Activated CD8-positive, alpha-beta T cell treated with anti-CD3 and anti-CD28 coated beads for 36 hours (primary cell): ENCODE data around the gene MBP. TPM values are rescaled to one million over a fixed set of nuclear protein-coding genes. Genes with fewer than 3 reads are reported as not detected.

Experiments used
- ATAC-seq: fragments of 200-7000 bp; cut with Tn5 transposase; one replicate; pipeline ENCODE4 v1.10.0; 2021; ENCODE audit warnings: mild to moderate bottlenecking, moderate library complexity
- CTCF ChIA-PET: fragments of 350-600 bp; sonication (Branson Sonifier 250); formaldehyde crosslinking; loops from one replicate; lab custom pipeline; 2021; ENCODE audit warnings: antibody characterized with exemption; lab: Charles Lee
- POLR2A ChIA-PET: fragments of 350-600 bp; sonication (Branson Sonifier 250); formaldehyde crosslinking; loops from one replicate; lab custom pipeline; 2021; ENCODE audit warnings: antibody characterized with exemption; lab: Charles Lee
- DNase-seq: peaks from one replicate; pipeline ENCODE4 v3.0.0-alpha.2; 2020
- H3K27ac Mint-ChIP-seq: one replicate; pipeline ENCODE4 v1.8.0; 2021; ENCODE audit warnings: mild to moderate bottlenecking, mixed read lengths
- H3K27me3 Mint-ChIP-seq: one replicate; pipeline ENCODE4 v1.8.0; 2021; ENCODE audit warnings: mixed read lengths
- H3K36me3 Mint-ChIP-seq: one replicate; pipeline ENCODE4 v1.8.0; 2021; ENCODE audit warnings: low read depth, mixed read lengths
- H3K4me1 Mint-ChIP-seq: one replicate; pipeline ENCODE4 v1.8.0; 2021; ENCODE audit warnings: low read depth, mixed read lengths
- H3K4me3 Mint-ChIP-seq: one replicate; pipeline ENCODE4 v1.8.0; 2021; ENCODE audit warnings: mild to moderate bottlenecking, moderate library complexity, mixed read lengths
- H3K9me3 Mint-ChIP-seq: one replicate; pipeline ENCODE4 v1.8.0; 2021; ENCODE audit warnings: mixed read lengths
- intact Hi-C: fragments of 100-400 bp; cut with micrococcal nuclease; formaldehyde crosslinking; loops from one replicate; pipeline ENCODE4 v1.10.0; 2022
- total RNA-seq, 2 experiments: library from RNA; stranded (reverse); gene quantifications; one replicate each; pipeline ENCODE4 v1.2.3, GENCODE V29; 2021
- TF ChIP-seq, protein P1 (sequence below): fragments of 200-600 bp; IDR thresholded peaks from one replicate; pipeline ENCODE4 v1.8.0; 2022; ENCODE audit warnings: antibody characterized with exemption, mild to moderate bottlenecking

The MBP gene
- total RNA-seq, 2 experiments from 2014 or later = 39.9 to 41.5 TPM

DNA sequence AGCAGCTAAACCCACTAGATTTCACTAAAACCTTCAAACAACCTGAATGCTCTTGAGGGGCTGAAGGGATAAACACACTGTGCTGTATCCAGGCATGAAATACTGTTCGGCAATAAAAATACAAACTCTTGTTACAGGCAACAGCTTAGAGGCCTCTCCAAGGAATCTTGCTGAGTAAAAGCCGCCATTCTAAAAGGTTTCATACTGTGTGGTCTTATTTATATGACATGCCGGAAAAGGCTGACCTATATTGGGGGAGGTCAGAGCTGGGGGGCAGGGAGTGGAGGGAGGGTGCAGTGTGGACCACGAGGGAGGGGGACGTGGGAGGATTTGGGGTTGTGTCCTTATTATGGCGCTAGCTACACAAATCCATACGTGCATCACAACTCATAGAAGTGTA, 136.2 kb downstream of the MBP start:
- intact Hi-C loops = loop anchor here (10.0 kb wide), 1 partner anchor 658 kb away; no protein-coding TSS in a partner anchor
- DNase-seq (no peak), ATAC-seq (no peak)
- ChIA-PET CTCF (interaction anchor here (0.7 to 4.0 kb wide), 4 partner anchors 13 to 194 kb away, joined by 3 to 30 read pairs (median 8); no protein-coding TSS in a partner anchor), POLR2A (interaction anchor here (1.9 kb wide), 1 partner anchor 11 kb away, joined by 4 read pairs; no protein-coding TSS in a partner anchor)
- TF ChIP-seq, protein P1, sequence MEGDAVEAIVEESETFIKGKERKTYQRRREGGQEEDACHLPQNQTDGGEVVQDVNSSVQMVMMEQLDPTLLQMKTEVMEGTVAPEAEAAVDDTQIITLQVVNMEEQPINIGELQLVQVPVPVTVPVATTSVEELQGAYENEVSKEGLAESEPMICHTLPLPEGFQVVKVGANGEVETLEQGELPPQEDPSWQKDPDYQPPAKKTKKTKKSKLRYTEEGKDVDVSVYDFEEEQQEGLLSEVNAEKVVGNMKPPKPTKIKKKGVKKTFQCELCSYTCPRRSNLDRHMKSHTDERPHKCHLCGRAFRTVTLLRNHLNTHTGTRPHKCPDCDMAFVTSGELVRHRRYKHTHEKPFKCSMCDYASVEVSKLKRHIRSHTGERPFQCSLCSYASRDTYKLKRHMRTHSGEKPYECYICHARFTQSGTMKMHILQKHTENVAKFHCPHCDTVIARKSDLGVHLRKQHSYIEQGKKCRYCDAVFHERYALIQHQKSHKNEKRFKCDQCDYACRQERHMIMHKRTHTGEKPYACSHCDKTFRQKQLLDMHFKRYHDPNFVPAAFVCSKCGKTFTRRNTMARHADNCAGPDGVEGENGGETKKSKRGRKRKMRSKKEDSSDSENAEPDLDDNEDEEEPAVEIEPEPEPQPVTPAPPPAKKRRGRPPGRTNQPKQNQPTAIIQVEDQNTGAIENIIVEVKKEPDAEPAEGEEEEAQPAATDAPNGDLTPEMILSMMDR = no peak
- Mint-ChIP-seq H3K36me3 (no peaks in the 10 kb centered on the region), H3K9me3 (no peaks in the 10 kb centered on the region), H3K4me1 (peaks cover 4% of the 10 kb centered on the region), H3K27ac (no peak overlapping the region), H3K27me3 (no peaks in the 10 kb centered on the region), H3K4me3 (no peak overlapping the region)

- Mint-ChIP-seq H3K27me3 (no peaks in the 10 kb centered on the region), H3K27ac (no peak overlapping the region), H3K4me3 (no peak overlapping the region), H3K36me3 (no peaks in the 10 kb centered on the region), H3K9me3 (no peaks in the 10 kb centered on the region), H3K4me1 (peaks cover 4% of the 10 kb centered on the region)
- intact Hi-C loops = loop anchor here (10.0 kb wide), 1 partner anchor 659 kb away; no protein-coding TSS in a partner anchor
- ATAC-seq = no peak
- POLR2A ChIA-PET = interaction anchor here (1.9 kb wide), 1 partner anchor 10 kb away, joined by 4 read pairs; no protein-coding TSS in a partner anchor
- DNase-seq = no peak
- TF ChIP-seq, protein P1 = no peak
- CTCF ChIA-PET = interaction anchor here (1.7 to 4.0 kb wide), 3 partner anchors 13 to 193 kb away, joined by 4 to 30 read pairs (median 11); no protein-coding TSS in a partner anchor
These were observed 136.7 kb downstream of the MBP start for GRCh38 chr18:76995896-76996295.

- TF ChIP-seq, protein P1 = no peak
- H3K4me3 Mint-ChIP-seq = no peak overlapping the region
- H3K27me3 Mint-ChIP-seq = no peaks in the 10 kb centered on the region
- DNase-seq (no peak), ATAC-seq (no peak)
- no peaks in the 10 kb centered on the region for H3K4me1 Mint-ChIP-seq
- H3K9me3 Mint-ChIP-seq = no peaks in the 10 kb centered on the region
- H3K36me3 Mint-ChIP-seq = no peaks in the 10 kb centered on the region
- intact Hi-C loops = loop anchor here (10.0 kb wide), 1 partner anchor 661 kb away; no protein-coding TSS in a partner anchor
- ChIA-PET CTCF (interaction anchor here (1.6 to 4.0 kb wide), 2 partner anchors 11 to 218 kb away, joined by 5 to 30 read pairs; no protein-coding TSS in a partner anchor), POLR2A (no interaction called here)
- no peak overlapping the region for H3K27ac Mint-ChIP-seq
These were observed 138.4 kb downstream of the MBP start for GRCh38 chr18:76994086-76994654.

- no peak overlapping the region for H3K4me3 Mint-ChIP-seq
- no peaks in the 10 kb centered on the region for H3K27me3 Mint-ChIP-seq
- intact Hi-C loops = loop anchor here (10.0 kb wide), 1 partner anchor 661 kb away; no protein-coding TSS in a partner anchor
- ATAC-seq (no peak), DNase-seq (no peak)
- H3K9me3 Mint-ChIP-seq = no peaks in the 10 kb centered on the region
- no peak overlapping the region for H3K27ac Mint-ChIP-seq
- H3K36me3 Mint-ChIP-seq = no peaks in the 10 kb centered on the region
- TF ChIP-seq, protein P1 = no peak
- ChIA-PET POLR2A (no interaction called here), CTCF (interaction anchor here (0.7 kb wide), 1 partner anchor 73 kb away, joined by 3 read pairs; no protein-coding TSS in a partner anchor)
- H3K4me1 Mint-ChIP-seq = no peaks in the 10 kb centered on the region
These were observed 139.0 kb downstream of the MBP start for GRCh38 chr18:76993573-76993972.

DNA sequence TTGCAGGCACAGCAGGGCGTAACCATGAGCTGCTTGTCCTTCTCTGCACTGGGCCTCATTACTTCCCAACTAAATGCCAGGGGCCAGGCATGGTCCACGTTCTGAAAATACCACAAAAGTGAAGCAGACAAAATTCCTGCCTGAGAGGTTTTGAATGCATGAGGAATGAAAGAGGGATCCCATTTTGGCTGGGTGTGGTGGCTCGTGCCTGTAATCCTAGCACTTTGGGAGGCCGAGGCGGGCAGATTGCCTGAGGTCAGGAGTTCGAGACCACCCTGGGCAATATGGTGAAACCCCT, 139.5 kb downstream of the MBP start:
- Mint-ChIP-seq H3K4me3 (no peak overlapping the region), H3K9me3 (no peaks in the 10 kb centered on the region), H3K4me1 (no peaks in the 10 kb centered on the region), H3K27me3 (no peaks in the 10 kb centered on the region), H3K27ac (no peak overlapping the region), H3K36me3 (no peaks in the 10 kb centered on the region)
- TF ChIP-seq, protein P1 = no peak
- DNase-seq (no peak), ATAC-seq (no peak)
- CTCF ChIA-PET = interaction anchor here (0.7 kb wide), 1 partner anchor 73 kb away, joined by 3 read pairs; no protein-coding TSS in a partner anchor
- POLR2A ChIA-PET = no interaction called here
- intact Hi-C loops = loop anchor here (10.0 kb wide), 1 partner anchor 662 kb away; no protein-coding TSS in a partner anchor
